NCI-H345 treated with DMSO at 0.1 percent for 48 hours (cell line): ENCODE data around the gene CTNNBL1.
"Not testable (repeated sequence)": the region's sequence is repeated elsewhere in the genome, so short reads cannot be mapped to it uniquely, and the experiment has no call there.

Experiments
- DNase-seq: peaks from one replicate; lab custom pipeline; 2025; ENCODE audit not compliant: unreplicated experiment; lab: John Stamatoyannopoulos, UW

The CTNNBL1 gene

DNA sequence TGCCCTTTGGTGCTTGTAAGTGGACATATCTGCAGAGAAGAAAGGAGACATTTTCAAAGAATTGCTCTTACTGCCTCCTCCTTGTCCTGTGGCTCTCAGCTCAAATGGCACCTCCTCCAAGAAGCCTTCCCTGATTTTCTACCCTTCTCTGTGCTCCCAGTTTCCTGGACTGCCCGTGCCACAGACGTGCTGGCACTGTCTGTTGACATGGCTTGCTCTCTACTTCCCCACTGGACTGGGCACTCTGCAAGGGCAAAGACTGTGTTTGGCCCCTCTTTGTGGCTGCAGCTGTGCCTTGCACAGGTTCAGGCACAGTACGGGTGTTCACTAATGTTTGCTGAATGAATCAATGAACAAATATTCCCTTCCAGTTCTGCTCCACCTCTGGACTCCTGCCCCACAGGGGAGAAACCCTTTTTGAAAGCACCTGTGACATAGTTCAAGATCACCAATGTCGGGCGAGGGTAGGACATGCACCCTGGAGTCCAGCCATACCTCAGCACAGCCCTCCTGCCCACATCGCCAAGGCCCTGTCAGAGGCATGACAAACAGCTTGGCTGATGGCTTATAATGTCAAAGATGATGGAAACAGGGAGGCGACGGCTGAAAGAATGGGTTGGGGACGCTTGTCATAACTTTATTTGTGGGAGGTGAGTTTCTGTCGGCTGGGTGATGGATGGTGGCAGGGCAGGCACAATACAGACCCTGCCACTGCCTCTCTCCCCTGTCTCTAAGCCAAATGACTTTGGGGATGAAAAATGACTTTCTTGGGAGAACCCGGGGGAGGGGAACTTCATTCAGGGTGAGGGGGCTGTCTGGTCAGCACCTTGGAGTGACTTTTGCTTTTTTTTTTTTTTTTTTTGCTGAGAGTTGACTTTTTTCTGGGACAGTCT, 15.6 kb upstream of the CTNNBL1 start:
- no peak for DNase-seq

DNA sequence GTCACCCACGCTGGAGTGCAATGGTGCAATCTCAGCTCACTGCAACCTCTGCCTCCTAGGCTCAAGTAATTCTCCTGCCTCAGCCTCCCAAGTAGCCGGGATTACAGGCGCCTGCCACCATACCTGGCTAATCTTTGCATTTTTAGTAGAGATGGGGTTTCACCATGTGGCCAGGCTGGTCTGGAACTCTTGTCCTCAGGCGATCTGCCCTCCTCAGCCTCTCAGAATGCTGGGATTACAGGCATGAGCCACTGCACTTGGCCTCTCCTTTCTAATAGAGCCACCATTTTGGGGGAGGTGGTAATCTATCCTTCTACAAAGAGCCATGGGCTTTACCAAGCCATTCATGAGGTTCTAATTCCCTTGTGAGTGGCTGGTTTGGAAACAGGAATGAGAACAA, 14.1 kb upstream of the CTNNBL1 start:
- DNase-seq: not testable (repeated sequence)

DNA sequence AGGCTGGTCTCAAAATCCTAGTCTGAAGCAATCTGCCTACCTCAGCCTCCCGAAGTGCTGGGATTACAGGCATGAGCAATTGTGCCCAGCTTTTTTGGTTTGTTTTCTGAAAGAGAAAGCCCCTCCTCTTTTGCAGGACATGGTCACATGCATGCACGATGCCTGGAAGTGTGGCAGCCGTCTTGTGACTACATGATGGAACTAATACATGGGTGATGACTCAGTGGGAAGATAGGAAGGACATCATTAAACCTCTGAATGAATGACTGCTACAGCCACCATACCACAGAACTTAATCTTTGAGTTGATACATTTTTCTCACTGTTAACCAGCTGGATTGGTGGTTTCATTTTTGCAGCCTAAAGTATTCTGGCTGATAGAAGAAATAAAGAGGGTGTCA, 13.4 kb upstream of the CTNNBL1 start:
- no peak for DNase-seq

DNA sequence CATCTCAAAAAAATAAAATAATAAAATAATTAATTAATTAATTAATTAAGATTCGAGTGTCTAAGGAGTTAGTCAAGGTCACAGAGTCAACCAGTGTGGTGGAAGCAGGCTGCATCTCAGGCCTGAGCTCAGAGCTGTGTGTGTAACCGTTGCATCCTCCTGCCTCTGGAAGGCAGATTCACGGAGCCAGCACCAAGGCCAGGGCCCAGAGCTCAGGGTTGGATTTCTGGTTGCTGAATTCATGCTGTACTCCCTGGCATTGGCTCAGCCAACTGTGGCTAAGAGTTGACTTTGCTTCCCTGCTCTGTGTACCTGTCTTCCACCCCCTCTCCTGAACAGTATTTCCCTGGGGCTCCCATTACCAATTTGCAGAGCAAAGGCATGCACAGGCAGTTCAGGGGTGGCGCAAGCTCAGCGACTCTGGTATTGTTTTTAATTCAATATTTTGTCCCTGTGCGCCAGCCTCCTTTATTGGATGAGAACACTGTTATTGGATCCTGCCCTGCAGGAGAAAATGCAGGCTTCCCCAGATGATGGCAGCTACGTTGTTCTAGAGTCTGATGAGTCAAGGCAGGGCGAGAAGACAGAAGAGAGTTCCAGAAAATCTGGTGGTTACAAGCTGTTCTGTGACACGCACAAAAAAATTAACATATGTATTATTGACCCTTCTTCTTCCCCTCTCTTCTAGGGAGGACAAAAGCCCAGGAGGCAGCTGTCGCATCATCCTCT, 12.3 kb upstream of the CTNNBL1 start:
- no peak for DNase-seq

DNA sequence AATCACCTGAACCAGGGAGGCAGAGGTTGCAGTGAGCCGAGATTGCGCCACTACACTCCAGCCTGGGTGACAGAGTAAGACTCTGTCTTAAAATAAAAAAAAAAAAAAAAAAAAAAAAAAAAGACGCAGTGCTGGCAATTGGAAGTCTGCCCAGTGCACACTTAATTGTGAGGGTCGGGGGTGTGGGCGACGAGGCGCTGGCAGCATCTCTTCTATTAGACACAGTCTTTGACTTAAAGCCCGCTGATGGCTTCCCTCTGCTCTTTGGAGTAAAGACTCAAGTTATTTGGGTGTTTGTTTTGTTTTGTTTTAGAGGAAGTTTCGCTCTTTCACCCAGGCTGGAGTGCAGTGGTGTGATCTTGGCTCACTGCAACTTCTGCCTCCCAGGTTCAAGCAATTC, 10.7 kb upstream of the CTNNBL1 start:
- not testable (repeated sequence) for DNase-seq

DNA sequence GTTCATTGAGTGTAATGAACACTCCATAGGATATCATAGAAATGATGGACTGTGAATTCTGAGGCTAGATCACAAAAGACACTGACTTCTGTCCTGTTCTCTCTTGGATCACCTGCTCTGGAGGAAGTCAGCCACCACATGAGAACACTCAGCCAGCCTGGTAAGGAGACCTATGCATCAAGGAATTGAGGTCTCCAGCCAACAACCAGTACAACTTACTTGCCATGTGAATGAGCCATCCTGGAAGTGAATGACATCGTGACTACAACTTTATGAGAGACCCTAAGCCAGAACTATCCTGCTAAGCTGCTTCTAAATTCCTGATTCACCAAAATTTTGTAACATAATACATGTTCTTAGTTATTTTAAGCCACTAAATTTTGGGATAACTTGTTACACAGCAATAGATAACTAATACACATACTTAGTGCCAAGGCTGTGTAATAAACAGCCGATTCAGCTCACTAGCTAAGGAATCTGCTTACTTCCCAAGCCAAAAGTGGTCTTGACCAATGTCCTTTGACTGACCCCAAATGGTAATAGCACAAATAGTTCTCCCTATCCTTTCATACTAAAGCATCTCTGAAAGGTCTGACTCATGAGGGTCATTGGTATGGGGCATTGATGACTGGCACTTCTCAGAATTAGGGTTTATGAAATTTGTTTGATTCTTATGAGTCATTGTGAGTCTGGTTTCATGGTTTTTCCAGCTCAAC, 6.9 kb upstream of the CTNNBL1 start:
- no peak for DNase-seq

DNA sequence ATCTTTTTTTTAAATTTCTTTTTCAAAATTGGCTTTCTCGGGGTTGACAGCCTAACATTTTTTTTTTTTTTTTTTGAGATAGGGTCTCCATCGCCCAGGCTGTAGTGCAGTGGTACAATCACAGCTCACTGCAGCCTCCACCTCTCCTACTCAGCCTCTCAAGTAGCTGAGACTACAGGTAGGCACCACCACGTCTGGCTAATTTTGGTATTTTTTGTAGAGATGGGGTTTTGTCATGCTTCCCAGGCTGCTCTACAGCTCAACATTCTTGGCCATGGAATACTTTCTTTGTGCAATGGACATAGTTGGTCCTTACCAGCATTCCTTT, 6.4 kb upstream of the CTNNBL1 start:
- DNase-seq: no peak

DNA sequence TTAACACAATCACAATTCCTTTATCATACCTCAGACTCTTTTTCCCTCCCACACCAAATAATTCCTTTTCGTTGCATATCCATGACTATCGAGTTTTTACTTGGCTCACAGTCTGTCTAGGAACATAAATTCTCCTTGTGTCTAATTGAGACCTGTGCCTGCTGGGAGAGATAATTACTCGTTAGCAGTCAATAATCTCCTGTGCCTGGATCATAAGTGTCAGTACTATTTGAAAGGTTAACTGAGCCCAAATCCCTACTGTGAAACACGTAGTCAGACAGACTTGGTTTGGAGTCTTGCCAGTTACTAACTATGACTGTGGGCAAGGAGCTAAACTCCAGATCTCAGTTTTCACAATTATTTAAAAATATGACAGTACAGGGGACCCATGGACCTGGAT, 5.7 kb upstream of the CTNNBL1 start:
- no peak for DNase-seq

DNA sequence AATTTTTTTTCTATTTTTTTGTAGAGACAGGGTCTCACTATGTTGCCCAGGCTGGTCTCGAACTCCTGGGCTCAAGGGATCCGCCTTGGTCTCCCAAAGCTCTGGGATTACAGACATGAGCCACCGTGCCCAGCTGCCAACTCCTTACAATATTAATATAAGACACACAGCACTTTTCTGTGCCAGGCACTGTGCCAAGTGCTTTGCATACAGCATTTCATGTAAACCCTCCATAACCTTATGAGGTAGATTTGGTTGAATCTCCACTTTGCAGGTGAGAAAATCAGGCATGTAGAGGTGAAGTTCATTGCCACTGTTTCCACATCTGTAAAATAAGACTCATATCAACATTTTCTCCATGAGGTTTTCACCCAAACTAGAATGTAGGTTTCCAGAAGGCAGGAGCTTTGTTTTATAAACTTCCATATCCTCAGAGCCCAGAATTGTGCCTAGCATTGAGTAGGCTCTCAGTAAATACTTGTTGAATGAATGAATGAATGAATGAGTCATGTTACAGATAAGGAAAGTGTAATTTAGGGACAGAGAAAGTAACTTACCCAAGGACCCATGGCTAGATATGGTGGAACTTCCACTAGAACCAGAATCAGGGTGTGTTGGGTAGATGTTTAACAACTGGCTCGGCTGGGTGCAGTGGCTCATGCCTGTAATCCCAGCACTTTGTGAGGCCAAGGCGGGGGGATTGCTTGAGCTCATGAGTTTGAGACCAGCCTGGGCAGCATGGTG, 3.0 kb upstream of the CTNNBL1 start:
- DNase-seq: no peak

DNA sequence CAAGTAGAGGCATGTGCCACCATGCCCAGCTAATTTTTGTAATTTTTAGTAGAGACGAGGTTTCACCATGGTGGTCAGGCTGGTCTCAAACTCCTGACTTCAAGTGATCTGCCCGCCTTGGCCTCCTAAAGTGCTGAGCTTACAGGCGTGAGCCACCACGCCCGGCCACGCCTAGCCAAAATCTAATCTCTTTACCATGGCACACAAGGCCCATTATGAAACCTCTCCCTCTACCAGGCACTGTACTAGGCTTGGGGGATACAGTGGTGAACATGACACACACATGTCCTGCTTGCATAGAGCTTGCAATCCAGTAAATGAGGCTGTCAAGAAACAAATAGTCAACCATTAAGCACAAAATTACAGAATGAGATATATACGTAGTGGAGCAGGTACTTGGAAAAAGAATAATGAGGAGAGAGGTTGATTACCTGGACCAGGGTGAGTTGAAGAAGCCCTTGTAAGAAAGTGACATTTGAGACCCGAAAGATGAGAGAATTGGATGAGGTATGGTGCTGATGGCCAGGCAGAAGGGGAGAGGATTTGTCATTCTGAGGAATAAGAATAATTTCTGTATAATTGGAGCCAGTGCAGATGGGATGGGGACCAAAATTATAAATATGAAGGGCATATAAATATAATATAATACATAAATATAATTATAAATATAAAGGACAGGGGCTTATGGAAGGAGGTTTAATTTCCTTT, 1.2 kb upstream of the CTNNBL1 start:
- DNase-seq: no peak

DNA sequence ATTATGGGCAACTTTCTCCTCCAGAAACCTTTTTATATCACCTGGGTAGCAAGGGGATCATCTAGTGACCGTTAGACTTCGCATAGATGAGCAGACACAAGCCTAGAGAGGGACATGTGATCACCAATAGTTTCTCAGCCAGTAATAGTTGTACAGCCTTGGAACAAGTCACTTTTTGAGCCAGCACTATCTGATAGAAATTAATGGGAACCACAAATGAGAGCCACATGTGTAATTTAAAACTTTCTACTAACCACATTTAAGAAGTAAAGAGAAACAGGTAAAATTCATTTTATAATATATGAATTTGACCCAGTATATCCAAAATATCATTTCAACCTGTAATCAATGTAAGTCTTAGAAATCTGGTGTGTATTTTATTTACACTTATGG, 592 bp upstream of the CTNNBL1 start:
- DNase-seq: no peak

DNA sequence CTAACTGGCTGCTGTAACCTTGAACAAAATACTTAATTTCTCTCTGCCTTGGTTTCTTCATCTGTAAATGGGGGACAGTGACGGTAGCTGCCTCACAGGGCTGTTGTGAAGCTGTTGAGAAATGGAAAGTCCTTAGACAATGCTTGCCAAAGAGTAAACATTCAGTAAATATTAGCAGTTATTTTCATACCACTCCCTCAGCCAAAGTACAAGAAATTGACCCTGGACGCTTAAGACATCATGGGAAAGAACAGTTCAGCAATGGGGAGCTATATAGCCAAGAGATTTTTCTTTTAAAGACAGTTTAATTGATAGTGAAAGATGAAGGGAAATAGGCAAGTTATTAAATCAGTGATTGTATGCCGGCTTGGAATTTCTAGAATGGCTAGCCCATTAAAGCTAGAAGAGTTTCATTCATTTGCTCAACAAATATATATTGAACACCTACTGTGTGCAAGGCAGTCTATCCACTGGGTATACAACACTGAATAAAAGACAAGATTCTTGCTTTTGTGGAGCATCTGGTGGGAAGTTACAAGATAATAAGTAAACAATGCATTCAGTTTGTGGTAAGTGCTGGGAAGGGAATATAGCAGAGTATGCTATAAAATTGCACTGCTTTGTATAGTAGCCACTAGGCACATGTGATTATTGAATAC, 2.0 kb downstream of the CTNNBL1 start:
- DNase-seq: no peak

DNA sequence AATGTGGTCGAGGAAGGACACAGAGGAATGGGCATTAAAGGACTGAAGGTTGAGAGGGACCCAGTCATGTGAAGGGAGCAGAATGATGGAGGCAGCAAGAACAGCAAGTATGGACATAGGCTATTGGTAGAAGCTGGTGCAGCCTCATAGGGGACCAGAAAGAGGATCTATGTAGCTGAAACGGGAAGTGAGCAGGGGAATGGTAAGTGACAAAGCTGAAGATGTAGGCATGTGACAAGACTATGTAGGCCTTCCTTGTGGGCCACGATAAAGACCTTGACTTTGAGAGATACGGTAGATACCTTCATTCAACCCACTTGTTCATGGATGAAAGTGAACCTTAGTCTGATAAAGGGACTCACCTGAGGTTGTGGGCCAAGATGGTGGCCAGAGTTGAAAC, 3.5 kb downstream of the CTNNBL1 start:
- DNase-seq: no peak

DNA sequence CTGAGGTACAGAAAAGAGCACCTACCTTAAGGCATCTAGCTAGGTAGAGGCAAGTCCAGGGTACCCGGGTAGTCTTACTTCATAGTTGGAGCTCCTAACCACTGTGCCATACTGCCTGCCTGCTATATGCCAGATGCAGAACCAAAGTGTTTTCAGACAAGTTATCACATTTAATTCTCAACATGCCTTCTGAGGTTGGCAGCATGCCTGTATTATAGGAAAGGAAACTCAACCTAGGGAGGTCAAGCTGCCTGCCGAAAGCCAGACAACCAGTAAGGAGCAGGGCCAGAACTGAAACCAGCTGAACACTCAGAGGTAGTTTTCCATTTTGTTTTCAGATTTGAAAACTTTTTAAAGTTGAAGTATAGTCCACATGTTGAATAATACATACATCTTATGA, 5.4 kb downstream of the CTNNBL1 start:
- no peak for DNase-seq

DNA sequence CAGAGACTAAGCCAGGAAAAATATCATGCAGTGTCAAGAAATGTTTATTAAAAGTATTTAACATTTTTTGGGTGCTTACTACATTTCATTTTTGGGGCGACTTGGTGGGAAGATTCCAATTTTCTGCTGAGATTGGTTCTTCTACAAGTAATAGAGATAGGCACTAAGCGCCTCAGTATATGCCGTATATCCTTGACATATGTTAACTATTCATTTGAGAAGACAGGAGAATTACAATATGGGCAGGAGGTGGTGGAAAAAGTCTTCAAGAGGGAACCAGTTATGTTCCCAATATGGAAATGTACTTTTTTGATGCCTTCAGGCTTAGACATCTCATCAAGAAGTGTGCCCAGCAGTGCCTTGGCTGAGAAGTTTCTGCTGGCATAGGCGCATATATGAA, 6.5 kb downstream of the CTNNBL1 start:
- no peak for DNase-seq

DNA sequence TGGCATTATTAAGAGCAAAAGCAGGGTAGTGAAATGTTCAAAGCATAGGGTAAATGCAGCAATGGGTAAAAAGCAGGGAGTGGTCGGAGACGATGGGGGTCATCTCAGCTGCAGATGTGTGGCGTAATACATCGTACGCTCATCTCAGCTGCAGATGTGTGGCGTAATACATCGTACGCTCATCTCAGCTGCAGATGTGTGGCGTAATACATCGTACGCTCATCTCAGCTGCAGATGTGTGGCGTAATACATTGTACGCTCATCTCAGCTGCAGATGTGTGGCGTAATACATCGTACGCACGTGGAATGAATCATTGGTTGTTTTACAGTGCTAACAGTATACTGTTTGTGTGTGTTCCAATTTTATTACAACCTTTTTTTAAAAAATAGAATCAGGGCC, 7.8 kb downstream of the CTNNBL1 start:
- not testable (repeated sequence) for DNase-seq

DNA sequence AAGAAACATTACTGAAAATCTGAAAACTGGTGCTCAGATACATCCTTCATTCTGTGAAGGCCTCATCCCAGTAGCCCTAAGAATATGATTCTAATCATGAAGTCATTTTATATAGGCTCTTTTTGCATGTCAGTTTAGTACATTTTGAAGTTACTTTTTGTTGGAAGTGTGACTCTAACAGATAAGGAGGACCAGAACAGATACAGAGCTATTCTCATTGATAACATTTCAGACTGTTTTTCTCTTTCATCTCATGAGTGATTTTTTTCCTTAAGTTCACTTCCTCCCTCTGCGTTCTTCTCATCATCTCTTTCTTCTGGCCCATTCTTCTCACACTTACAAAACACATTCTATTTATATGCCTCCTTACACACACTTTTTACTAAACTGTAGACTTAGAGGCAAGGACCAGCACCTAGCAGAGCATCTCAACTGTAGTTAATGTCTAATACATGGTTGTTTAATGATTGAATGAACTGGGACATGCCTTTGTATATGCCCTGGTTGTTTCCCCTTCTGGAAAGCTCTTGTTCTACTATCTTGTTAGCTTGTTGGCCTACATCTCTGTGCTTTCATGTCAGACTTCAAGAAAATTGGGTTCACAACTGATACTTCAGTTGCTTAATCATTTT, 8.7 kb downstream of the CTNNBL1 start:
- no peak for DNase-seq

DNA sequence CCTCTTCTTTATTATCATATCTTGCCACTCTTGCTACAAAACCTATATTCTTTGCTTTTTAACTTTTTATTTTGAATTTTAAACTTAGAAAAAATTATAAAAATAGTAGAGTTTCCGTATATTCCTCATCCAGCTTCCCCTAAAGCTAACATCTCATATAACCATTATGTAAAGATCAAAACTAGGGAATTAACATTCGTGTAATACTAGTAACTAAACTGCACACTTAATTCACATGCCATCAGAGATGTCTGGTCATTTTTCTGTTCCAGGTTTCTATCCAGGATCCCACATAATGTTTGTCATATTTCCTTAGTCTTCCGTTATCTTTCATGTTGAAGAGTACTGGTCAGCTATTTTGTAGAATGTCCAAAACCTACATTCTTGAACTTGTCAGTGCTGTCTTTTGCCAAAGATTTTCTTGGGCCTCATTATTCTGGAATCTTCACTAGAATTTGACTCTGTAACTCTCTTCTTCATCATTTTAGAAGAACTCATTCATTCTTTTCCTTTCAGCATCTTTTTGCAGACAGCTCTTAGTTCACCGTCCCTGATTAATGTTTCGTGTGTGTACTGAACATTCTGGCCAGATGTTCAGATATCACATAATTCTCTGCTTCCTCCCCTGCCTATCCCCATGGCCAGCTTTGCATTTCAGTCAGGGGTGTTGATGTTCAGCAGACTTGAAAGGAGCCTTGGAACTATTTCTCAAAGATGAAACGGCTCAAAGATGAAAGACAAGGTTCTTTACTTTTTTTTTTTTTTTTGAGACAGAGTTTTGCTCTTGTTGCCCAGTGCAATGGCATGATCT, 9.4 kb downstream of the CTNNBL1 start:
- DNase-seq: no peak

DNA sequence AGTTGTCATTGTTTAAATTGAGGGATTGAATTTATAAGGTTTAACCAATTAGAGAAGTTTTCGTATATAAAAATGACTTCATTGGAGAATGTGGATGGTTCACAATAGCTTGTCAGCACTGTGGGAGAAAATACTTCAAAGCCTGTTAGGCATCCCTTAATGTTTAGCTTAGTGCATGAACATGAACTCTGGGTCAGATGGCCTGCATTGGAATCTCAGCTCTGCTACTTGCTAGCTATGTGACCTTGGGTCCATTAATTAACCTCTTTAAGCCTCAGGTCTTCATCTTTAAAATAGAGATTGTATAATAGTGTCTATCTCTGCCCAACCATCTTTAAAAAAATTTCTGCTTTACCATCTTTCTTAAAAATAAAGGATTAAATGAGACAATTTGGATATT, 11.1 kb downstream of the CTNNBL1 start:
- DNase-seq: no peak
